GM12878 (cell line): ENCODE measurements around the gene E2F7. TPM values are rescaled to one million over a fixed set of nuclear protein-coding genes. Genes with fewer than 3 reads are reported as not detected.

ENCODE experiments used
- ATAC-seq: fragments of 200-7000 bp; cut with Tn5 transposase; 3 replicates; pipeline ENCODE4 v1.9.1; 2020; ENCODE audit warnings: mild to moderate bottlenecking, moderate library complexity
- BruUV-seq: library from RNA; stranded (reverse); fragments of 400-500 nt; replicated peaks from 2 replicates; lab custom pipeline; 2021; lab: Mats Ljungman, UMichigan
- CTCF ChIA-PET: fragments of 300-600 bp; sonication (Branson Sonifier 250); formaldehyde crosslinking; extraction: SDS; loops from one replicate; lab custom pipeline; 2021; ENCODE audit warnings: inconsistent platforms; lab: Yijun Ruan, JAX
- POLR2A ChIA-PET: fragments of 350-600 bp; formaldehyde crosslinking; extraction: SDS; loops from one replicate; lab custom pipeline; 2021; ENCODE audit warnings: inconsistent platforms; lab: Charles Lee
- RAD21 ChIA-PET: fragments of 300-600 bp; sonication (Branson Sonifier 250); formaldehyde crosslinking; loops from one replicate; lab custom pipeline; 2023; ENCODE audit warnings: antibody characterized with exemption; ENCODE audit not compliant: unreplicated experiment; lab: Charles Lee
- SMC1A ChIA-PET: fragments of 300-600 bp; sonication (Branson Sonifier 250); formaldehyde crosslinking; loops from one replicate; lab custom pipeline; 2023; ENCODE audit not compliant: unreplicated experiment, uncharacterized antibody; lab: Charles Lee
- DNase-seq: peaks from one replicate; pipeline ENCODE4 v3.0.0-alpha.2; 2011; ENCODE audit warnings: low read depth, low spot score
- FAIRE-seq: peaks from 3 replicates; lab custom pipeline; 2011; peaks lifted over from hg19 to GRCh38; lab: Jason Lieb, UNC
- H2AFZ ChIP-seq: 2 replicates; pipeline ENCODE4 v1.6.0; 2011; ENCODE audit warnings: low read depth, low read length, control low read depth; ENCODE audit not compliant: control insufficient read depth
- H3K27ac ChIP-seq: 2 replicates; pipeline ENCODE4 v1.5.1; 2011; ENCODE audit warnings: control low read depth; ENCODE audit not compliant: control insufficient read depth, insufficient read depth
- H3K27me3 ChIP-seq, 2 experiments: replicated peaks in 1 of 2; 2 replicates each; pipeline versions ENCODE4 v1.6.0 to v1.6.1; 2011; ENCODE audit warnings: low read length in 1 of 2; ENCODE audit not compliant: control insufficient read depth in 2 of 2, insufficient read depth in 2 of 2
- H3K36me3 ChIP-seq, 2 experiments: 2 replicates each; pipeline ENCODE4 v1.5.1; 2011; ENCODE audit warnings: low read length in 1 of 2; ENCODE audit not compliant: control insufficient read depth in 2 of 2, insufficient read depth in 2 of 2
- H3K4me1 ChIP-seq: 2 replicates; pipeline ENCODE4 v1.6.1; 2011; ENCODE audit warnings: mild to moderate bottlenecking, low read length, moderate library complexity, mixed read lengths; ENCODE audit not compliant: control insufficient read depth, insufficient read depth
- H3K4me2 ChIP-seq: 2 replicates; pipeline ENCODE4 v1.6.0; 2011; ENCODE audit warnings: control low read depth; ENCODE audit not compliant: control insufficient read depth, insufficient read depth
- H3K4me3 ChIP-seq: fragments of 200-600 bp; sonication (generic); 2 replicates; pipeline ENCODE4 v1.5.1; 2016
- H3K79me2 ChIP-seq: 2 replicates; pipeline ENCODE4 v1.6.0; 2011; ENCODE audit warnings: low read length; ENCODE audit not compliant: control insufficient read depth, insufficient read depth
- H3K9ac ChIP-seq: 2 replicates; pipeline ENCODE4 v1.8.0; 2011; ENCODE audit warnings: low read length, control low read depth, mixed read lengths; ENCODE audit not compliant: control insufficient read depth, insufficient read depth
- H3K9me3 ChIP-seq: replicated peaks from 3 replicates; pipeline ENCODE4 v1.5.1; 2011; ENCODE audit warnings: mild to moderate bottlenecking, low read length; ENCODE audit not compliant: control insufficient read depth, insufficient read depth
- H4K20me1 ChIP-seq: 2 replicates; pipeline ENCODE4 v1.6.0; 2011; ENCODE audit not compliant: control insufficient read depth, insufficient read depth
- CBX3 ChIP-seq: fragments of 200-600 bp; sonication (generic); IDR thresholded peaks from 2 replicates; pipeline ENCODE4 v1.6.1; 2016; ENCODE audit warnings: low read depth, borderline replicate concordance
- CHD1 ChIP-seq: IDR thresholded peaks from 2 replicates; pipeline ENCODE4 v1.6.1; 2012; ENCODE audit warnings: low read depth, low read length, improper control_type of control experiment
- HDAC2 ChIP-seq: fragments of 200-600 bp; sonication (generic); IDR thresholded peaks from 2 replicates; pipeline ENCODE4 v1.6.1; 2017
- IKZF2 ChIP-seq, 2 experiments: fragments of 450-650 bp; IDR thresholded peaks; 2 replicates each; pipeline ENCODE4 v1.6.1; 2017; ENCODE audit warnings: mild to moderate bottlenecking in 2 of 2, moderate library complexity in 2 of 2
- MEF2A ChIP-seq: IDR thresholded peaks from 2 replicates; pipeline ENCODE4 v1.6.1; 2011; ENCODE audit warnings: low read depth, mild to moderate bottlenecking, low read length, moderate library complexity; ENCODE audit not compliant: insufficient read depth
- NFXL1 ChIP-seq: fragments of 450-650 bp; IDR thresholded peaks from 2 replicates; pipeline ENCODE4 v1.6.1; 2017; ENCODE audit warnings: antibody characterized with exemption, mild to moderate bottlenecking, borderline replicate concordance
- NR2F1 ChIP-seq: fragments of 450-650 bp; conservative IDR thresholded peaks from 2 replicates; pipeline ENCODE4 v1.6.1; 2017; ENCODE audit warnings: mild to moderate bottlenecking
- PBX3 ChIP-seq: IDR thresholded peaks from 2 replicates; pipeline ENCODE4 v1.6.1; 2011; ENCODE audit warnings: mild to moderate bottlenecking, low read depth, low read length, moderate library complexity; ENCODE audit not compliant: insufficient replicate concordance
- PML ChIP-seq: IDR thresholded peaks from 2 replicates; pipeline ENCODE4 v1.6.1; 2012; ENCODE audit warnings: low read length, inconsistent platforms
- POLR2A ChIP-seq: IDR thresholded peaks from 2 replicates; pipeline ENCODE4 v1.6.1; 2011; ENCODE audit warnings: low read depth, mild to moderate bottlenecking, low read length
- RELB ChIP-seq: fragments of 450-650 bp; IDR thresholded peaks from 2 replicates; pipeline ENCODE4 v1.6.1; 2017; ENCODE audit warnings: low read depth, mild to moderate bottlenecking, moderate library complexity
- RUNX3 ChIP-seq: IDR thresholded peaks from 2 replicates; pipeline ENCODE4 v1.6.1; 2012; ENCODE audit warnings: low read length, inconsistent platforms
- SPI1 ChIP-seq: IDR thresholded peaks from 2 replicates; pipeline ENCODE4 v1.6.1; 2011; ENCODE audit warnings: low read depth, mild to moderate bottlenecking, low read length, moderate library complexity, borderline replicate concordance; ENCODE audit not compliant: insufficient read depth
- TBL1XR1 ChIP-seq: IDR thresholded peaks from 2 replicates; pipeline ENCODE4 v1.6.1; 2012; ENCODE audit warnings: low read depth, low read length, improper control_type of control experiment
- ZNF274 ChIP-seq: IDR thresholded peaks from one replicate; pipeline ENCODE4 v1.8.0; 2011; ENCODE audit not compliant: insufficient read length, insufficient read depth
- WGBS: methylation state at CpG from one replicate; pipeline ENCODE4 v1.1.6; 2016; ENCODE audit warnings: low lambda C conversion rate; ENCODE audit not compliant: insufficient replicate concordance, insufficient coverage; ENCODE audit errors: missing lambda C conversion rate; 5-methylcytosine and 5-hydroxymethylcytosine counted together
- in situ Hi-C: fragments of 300-500 bp; cut with MboI; formaldehyde crosslinking; loops from 9 replicates; pipeline ENCODE4 v1.14.3; 2018; ENCODE audit warnings: mixed read lengths
- intact Hi-C: fragments of 100-400 bp; cut with micrococcal nuclease; formaldehyde crosslinking; loops from one replicate; pipeline ENCODE4 v1.14.2; 2022; ENCODE audit not compliant: unreplicated experiment
- polyA plus RNA-seq, 11 experiments: library from polyadenylated mRNA; depleted of rRNA in 4 of 11; unstranded in 6 of 11; stranded (reverse) in 5 of 11; fragments of >200 nt; fragmentation: Nextera tagmentation in 4 of 11; fragmentation: Illumina TruSeq in 1 of 11; extraction: Ambion mirVana in 4 of 11; extraction: Trizol in 1 of 11; gene quantifications; 1 replicate in 1 of 11; 2 replicates in 10 of 11; pipeline versions ENCODE4 v1.2.1 to v1.2.3, GENCODE V29; 2011 to 2016; ENCODE audit warnings: inconsistent platforms in 2 of 11, missing spikeins in 2 of 11, low read depth in 1 of 11
- total RNA-seq, 4 experiments: library from RNA; depleted of rRNA in 3 of 4; stranded (reverse); fragments of >200 nt in 3 of 4; fragmentation: Illumina TruSeq in 1 of 4; extraction: Trizol in 1 of 4; gene quantifications; 2 replicates each; pipeline versions ENCODE4 v1.2.1 to v1.2.3, GENCODE V29; 2013 to 2021

The E2F7 gene
- total and polyA plus RNA-seq, 10 of the 15 experiments (the other 5 are each of a cell fraction or from before 2014, with no cell fraction given): 5.6 to 32.1 (median 19.9) TPM

- H3K9ac ChIP-seq: no peak overlapping the region
- DNase-seq (no peak), FAIRE-seq (no peak)
- POLR2A ChIA-PET: no interaction called here
- peaks cover 16% of the 10 kb centered on the region for H3K4me1 ChIP-seq
- H3K9me3 ChIP-seq: no peaks in the 10 kb centered on the region; the same call in 1 of the 3 replicates
- no TSS peak for BruUV-seq
- H3K27me3 ChIP-seq: no peaks in the 10 kb centered on the region
- no peak for TF ChIP-seq CBX3
- TF ChIP-seq ZNF274: no peak
- no peak for TF ChIP-seq TBL1XR1
- TF ChIP-seq HDAC2: no peak
- TF ChIP-seq, all 136 proteins: peak for 0
- Histone ChIP-seq H3K79me2 (no peaks in the 10 kb centered on the region), H2AFZ (no peak overlapping the region), H3K36me3 (peaks cover 10 to 36% of the 10 kb centered on the region in 2 experiments), H4K20me1 (no peaks in the 10 kb centered on the region), H3K4me3 (no peak overlapping the region), H3K27ac (no peak overlapping the region), H3K4me2 (no peak overlapping the region)
- SMC1A ChIA-PET: no interaction called here
- in situ Hi-C loops (loop anchor here (5.0 kb wide), 1 partner anchor 643 kb away; no protein-coding TSS in a partner anchor), intact Hi-C loops (loop anchor here (10.0 kb wide), 2 partner anchors 640 to 880 kb away; no protein-coding TSS in a partner anchor)
- CTCF ChIA-PET: no interaction called here
- no peak for ATAC-seq
- 98% methylated on average over 2 of the region's 2 CpGs for WGBS
- RAD21 ChIA-PET: no interaction called here
These were observed 20.6 kb downstream of the E2F7 start for GRCh38 chr12:77044721-77045120.

GRCh38 chr12:77042833-77043232, 22.5 kb downstream of the E2F7 start:
- DNase-seq: no peak
- H3K27ac ChIP-seq: no peak overlapping the region; the same call in 1 of the 2 replicates
- CTCF ChIA-PET: interaction anchor here (1.7 to 2.3 kb wide), 2 partner anchors 17 to 32 kb away, joined by 6 to 9 read pairs; no protein-coding TSS in a partner anchor
- H3K9ac ChIP-seq: no peak overlapping the region
- peaks cover 5 to 29% of the 10 kb centered on the region in 2 experiments for H3K36me3 ChIP-seq
- ATAC-seq: peak; percentile 70
- in situ Hi-C loops (no loop called here), intact Hi-C loops (loop anchor here (10.0 kb wide), 2 partner anchors 642 to 882 kb away; no protein-coding TSS in a partner anchor)
- SMC1A ChIA-PET: interaction anchor here (0.9 to 1.9 kb wide), 6 partner anchors 10 to 52 kb away, joined by 3 to 6 read pairs (median 4); no protein-coding TSS in a partner anchor
- no peaks in the 10 kb centered on the region; the same call in 1 of the 3 replicates for H3K9me3 ChIP-seq
- no peaks in the 10 kb centered on the region for H3K79me2 ChIP-seq
- no peak overlapping the region; the same call in 1 of the 2 replicates for H3K4me2 ChIP-seq
- FAIRE-seq: no peak
- peaks cover 16% of the 10 kb centered on the region for H3K4me1 ChIP-seq
- no peaks in the 10 kb centered on the region for H3K27me3 ChIP-seq
- POLR2A ChIA-PET: interaction anchor here (1.3 kb wide), 1 partner anchor 21 kb away, joined by 3 read pairs; no protein-coding TSS in a partner anchor
- WGBS: 94% methylated on average over 8 of the region's 8 CpGs
- no peak overlapping the region; the same call in 1 of the 2 replicates for H3K4me3 ChIP-seq
- no TSS peak for BruUV-seq
- no peak overlapping the region for H2AFZ ChIP-seq
- RAD21 ChIA-PET: no interaction called here
- H4K20me1 ChIP-seq: no peaks in the 10 kb centered on the region
- TF ChIP-seq MEF2A (0 out of 2 replicates have a peak, but pooled peaks have one; percentile 36), RELB (peak; percentile 46; the same call in 1 of the 2 replicates), POLR2A (no peak), IKZF2 (IDR thresholded peaks at IDR 0.05) (peak in 1 of 2 experiments; percentile 16; a peak in 1 of 4 replicates), NFXL1 (no peak), RUNX3 (peak; percentile 30; the same call in 1 of the 2 replicates), PML (no peak), NR2F1 (no peak), SPI1 (peak; percentile 70), PBX3 (no peak), CHD1 (no peak)
